RKO (cell line): Measurements from ENCODE around the gene KIRREL3.

Experiments
- DNase-seq: peaks from one replicate; pipeline ENCODE4 v3.0.0-alpha.2; 2016; ENCODE audit warnings: low spot score

The KIRREL3 gene

GRCh38 chr11:126663749-126664592 is 336.6 kb downstream of the KIRREL3 start:
- DNase-seq: no peak

- DNase-seq: no peak
Observed at GRCh38 chr11:126662035-126662790, 338.4 kb downstream of the KIRREL3 start.

- no peak for DNase-seq
Observed at GRCh38 chr11:126660761-126661425, 339.7 kb downstream of the KIRREL3 start.

- no peak for DNase-seq
Observed at GRCh38 chr11:126660321-126660720, 340.2 kb downstream of the KIRREL3 start.

- DNase-seq: no peak
Observed at GRCh38 chr11:126658306-126659056, 342.1 kb downstream of the KIRREL3 start.

GRCh38 chr11:126655807-126656128 is 344.8 kb downstream of the KIRREL3 start:
- DNase-seq: no peak

GRCh38 chr11:126654886-126655806 is 345.4 kb downstream of the KIRREL3 start:
- DNase-seq: no peak

GRCh38 chr11:126653040-126653439 is 347.5 kb downstream of the KIRREL3 start:
- no peak for DNase-seq

GRCh38 chr11:126647735-126648134 is 352.8 kb downstream of the KIRREL3 start:
- DNase-seq: peak; percentile 7

- DNase-seq: no peak
Observed at GRCh38 chr11:126646701-126647557, 353.6 kb downstream of the KIRREL3 start.

- DNase-seq: no peak
Observed at GRCh38 chr11:126645186-126645585, 355.4 kb downstream of the KIRREL3 start.

- no peak for DNase-seq
Observed at GRCh38 chr11:126640186-126640585, 360.4 kb downstream of the KIRREL3 start.

- DNase-seq: no peak
Observed at GRCh38 chr11:126639692-126640091, 360.9 kb downstream of the KIRREL3 start.

GRCh38 chr11:126638648-126639047 is 361.9 kb downstream of the KIRREL3 start:
- no peak for DNase-seq

- DNase-seq: no peak
Observed at GRCh38 chr11:126637795-126638175, 362.8 kb downstream of the KIRREL3 start.

- peak; percentile 21 for DNase-seq
Observed at GRCh38 chr11:126636911-126637794, 363.4 kb downstream of the KIRREL3 start.

GRCh38 chr11:126635511-126635910 is 365.1 kb downstream of the KIRREL3 start:
- no peak for DNase-seq

- no peak for DNase-seq
Observed at GRCh38 chr11:126634963-126635362, 365.6 kb downstream of the KIRREL3 start.

- DNase-seq: no peak
Observed at GRCh38 chr11:126633330-126633729, 367.2 kb downstream of the KIRREL3 start.
